Measurements from ENCODE around the gene CHCHD1. TPM values are rescaled to one million over a fixed set of nuclear protein-coding genes. Genes with fewer than 3 reads are reported as not detected.
"Not testable (repeated sequence)": the region's sequence is repeated elsewhere in the genome, so short reads cannot be mapped to it uniquely, and the experiment has no call there.

Gene CHCHD1
- polyA plus RNA-seq, 4 donors: 53.4 to 87.0 (median 79.4) TPM

- H3K27me3 ChIP-seq (ENCODE audit: control insufficient read depth in 3 of 3, insufficient read depth in 3 of 3, low read length in 3 of 3): no peaks in the 10 kb centered on the region
- no peak overlapping the region for H3K27ac ChIP-seq (ENCODE audit: low read depth in 1 of 3, low read length in 2 of 3)
- no peak for FAIRE-seq
- peaks cover 8 to 86% (median 26%) of the 10 kb centered on the region in 3 donors for H3K36me3 ChIP-seq (ENCODE audit: control insufficient read depth in 3 of 3, insufficient read depth in 2 of 3, low read depth in 1 of 3, low read length in 3 of 3)
- H3K4me1 ChIP-seq (ENCODE audit: control insufficient read depth in 3 of 3, insufficient read depth in 2 of 3, low read depth in 1 of 3, low read length in 2 of 3): no peaks in the 10 kb centered on the region
- H3K4me3 ChIP-seq (ENCODE audit: low read depth in 1 of 3, low read length in 3 of 3): no peak overlapping the region
- WGBS, 3 donors: 71 to 76% (median 74%) methylated on average over 7 of the region's 7 CpGs
- no peaks in the 10 kb centered on the region for H3K9me3 ChIP-seq (ENCODE audit: control insufficient read depth in 2 of 2, insufficient read depth in 1 of 2, low read depth in 1 of 2, low read length in 1 of 2)
- no peak for DNase-seq
Measured at GRCh38 chr10:73823391-73823790, 41.5 kb downstream of the CHCHD1 start.

GRCh38 chr10:73824146-73824725 lies 42.4 kb downstream of the CHCHD1 start:
- DNase-seq: no peak
- no peak for FAIRE-seq
- H3K27ac ChIP-seq (ENCODE audit: low read depth in 1 of 3, low read length in 2 of 3): no peak overlapping the region
- peaks cover 8 to 80% (median 28%) of the 10 kb centered on the region in 3 donors for H3K36me3 ChIP-seq (ENCODE audit: control insufficient read depth in 3 of 3, insufficient read depth in 2 of 3, low read depth in 1 of 3, low read length in 3 of 3)
- H3K4me3 ChIP-seq (ENCODE audit: low read depth in 1 of 3, low read length in 3 of 3): no peak overlapping the region
- H3K4me1 ChIP-seq (ENCODE audit: control insufficient read depth in 3 of 3, insufficient read depth in 2 of 3, low read depth in 1 of 3, low read length in 2 of 3): no peaks in the 10 kb centered on the region
- no peaks in the 10 kb centered on the region for H3K27me3 ChIP-seq (ENCODE audit: control insufficient read depth in 3 of 3, insufficient read depth in 3 of 3, low read length in 3 of 3)
- H3K9me3 ChIP-seq (ENCODE audit: control insufficient read depth in 2 of 2, insufficient read depth in 1 of 2, low read depth in 1 of 2, low read length in 1 of 2): no peaks in the 10 kb centered on the region
- WGBS, 3 donors: 92 to 95% (median 94%) methylated on average over 12 to 14 of the region's 14 CpGs

- Histone ChIP-seq H3K27me3 (ENCODE audit: control insufficient read depth in 3 of 3, insufficient read depth in 3 of 3, low read length in 3 of 3) (no peaks in the 10 kb centered on the region), H3K27ac (ENCODE audit: low read depth in 1 of 3, low read length in 2 of 3) (no peak overlapping the region), H3K9me3 (ENCODE audit: control insufficient read depth in 2 of 2, insufficient read depth in 1 of 2, low read depth in 1 of 2, low read length in 1 of 2) (no peaks in the 10 kb centered on the region), H3K4me3 (ENCODE audit: low read depth in 1 of 3, low read length in 3 of 3) (no peak overlapping the region), H3K4me1 (ENCODE audit: control insufficient read depth in 3 of 3, insufficient read depth in 2 of 3, low read depth in 1 of 3, low read length in 2 of 3) (no peaks in the 10 kb centered on the region), H3K36me3 (ENCODE audit: control insufficient read depth in 3 of 3, insufficient read depth in 2 of 3, low read depth in 1 of 3, low read length in 3 of 3) (peaks cover 11 to 62% (median 28%) of the 10 kb centered on the region in 3 donors)
- no peak for FAIRE-seq
- DNase-seq: no peak
- 91 to 93% (median 92%) methylated on average over 18 to 19 of the region's 19 CpGs for WGBS, 3 donors
Measured at GRCh38 chr10:73827346-73828089, 45.7 kb downstream of the CHCHD1 start.

- peaks cover 10 to 60% (median 28%) of the 10 kb centered on the region in 3 donors for H3K36me3 ChIP-seq (ENCODE audit: control insufficient read depth in 3 of 3, insufficient read depth in 2 of 3, low read depth in 1 of 3, low read length in 3 of 3)
Measured at GRCh38 chr10:73828161-73828560, 46.3 kb downstream of the CHCHD1 start.

GRCh38 chr10:73829090-73829489 lies 47.2 kb downstream of the CHCHD1 start:
- 89 to 97% (median 91%) methylated on average over 7 of the region's 7 CpGs for WGBS, 3 donors
- not testable (repeated sequence) for H3K4me1 ChIP-seq (ENCODE audit: control insufficient read depth in 3 of 3, insufficient read depth in 2 of 3, low read depth in 1 of 3, low read length in 2 of 3)

More at GRCh38 chr10:73828161-73828560, 46.3 kb downstream of the CHCHD1 start:
- no peak for FAIRE-seq
- H3K9me3 ChIP-seq (ENCODE audit: control insufficient read depth in 2 of 2, insufficient read depth in 1 of 2, low read depth in 1 of 2, low read length in 1 of 2): no peaks in the 10 kb centered on the region
- no peak overlapping the region for H3K27ac ChIP-seq (ENCODE audit: low read depth in 1 of 3, low read length in 2 of 3)
- no peak overlapping the region for H3K4me3 ChIP-seq (ENCODE audit: low read depth in 1 of 3, low read length in 3 of 3)
- 94 to 97% (median 95%) methylated on average over 6 of the region's 6 CpGs for WGBS, 3 donors
- no peaks in the 10 kb centered on the region for H3K4me1 ChIP-seq (ENCODE audit: control insufficient read depth in 3 of 3, insufficient read depth in 2 of 3, low read depth in 1 of 3, low read length in 2 of 3)
- H3K27me3 ChIP-seq (ENCODE audit: control insufficient read depth in 3 of 3, insufficient read depth in 3 of 3, low read length in 3 of 3): no peaks in the 10 kb centered on the region
- no peak for DNase-seq

More at GRCh38 chr10:73829090-73829489, 47.2 kb downstream of the CHCHD1 start:
- not testable (repeated sequence) for H3K27me3 ChIP-seq (ENCODE audit: control insufficient read depth in 3 of 3, insufficient read depth in 3 of 3, low read length in 3 of 3); H3K9me3 ChIP-seq (ENCODE audit: control insufficient read depth in 2 of 2, insufficient read depth in 1 of 2, low read depth in 1 of 2, low read length in 1 of 2); FAIRE-seq; H3K4me3 ChIP-seq (ENCODE audit: low read depth in 1 of 3, low read length in 3 of 3); H3K27ac ChIP-seq (ENCODE audit: low read depth in 1 of 3, low read length in 2 of 3); DNase-seq
- H3K36me3 ChIP-seq (ENCODE audit: control insufficient read depth in 3 of 3, insufficient read depth in 2 of 3, low read depth in 1 of 3, low read length in 3 of 3): peaks cover 5 to 53% (median 25%) of the 10 kb centered on the region in 3 donors

Other genes with a start within 250 kb of the CHCHD1 start
- gene USP54, start 190.7 kb upstream of the CHCHD1 start, polyA plus RNA-seq: 10 to 100 TPM in 1 of 4 donors, 1 to 10 TPM in 3; 2.4 to 44.8 (median 9.3) TPM
- gene MYOZ1, start 140.6 kb upstream of the CHCHD1 start, polyA plus RNA-seq: 1 to 10 TPM in 1 of 4 donors, under 1 TPM in 3; 0.37 to 2.0 (median 0.49) TPM
- gene SYNPO2L, start 126.0 kb upstream of the CHCHD1 start, polyA plus RNA-seq: 1 to 10 TPM in 1 of 4 donors, under 1 TPM in 2, not detected in 1; 0.04 to 1.6 (median 0.59) TPM
- gene AGAP5, start 83.9 kb upstream of the CHCHD1 start, polyA plus RNA-seq: 10 to 100 TPM in 2 of 4 donors, 1 to 10 TPM in 2; 4.3 to 15.8 (median 10.3) TPM
- 10 to 100 TPM; 35.3 to 64.3 (median 38.6) TPM for gene SEC24C, start 37.7 kb upstream of the CHCHD1 start, polyA plus RNA-seq
- 100 to 1,000 TPM in 3 of 4 donors, 10 to 100 TPM in 1; 44.5 to 465 (median 170) TPM for gene ZSWIM8, start 3.6 kb downstream of the CHCHD1 start, polyA plus RNA-seq
- 10 to 100 TPM in 2 of 4 donors, 1 to 10 TPM in 2; 2.2 to 20.3 (median 8.9) TPM for gene NDST2, start 29.6 kb downstream of the CHCHD1 start, polyA plus RNA-seq
- gene CAMK2G, start 92.5 kb downstream of the CHCHD1 start, polyA plus RNA-seq: 10 to 100 TPM; 33.1 to 74.9 (median 46.8) TPM
- 10 to 100 TPM in 2 of 4 donors, 1 to 10 TPM in 2; 1.3 to 21.5 (median 6.4) TPM for gene PLAU, start 129.1 kb downstream of the CHCHD1 start, polyA plus RNA-seq
- gene VCL, start 216.1 kb downstream of the CHCHD1 start, polyA plus RNA-seq: 10 to 100 TPM in 3 of 4 donors, 1 to 10 TPM in 1; 8.9 to 32.2 (median 20.9) TPM

Measured in small intestine (tissue), 7 donors.